ENCODE measurements around the gene BACE1.

BACE1 gene

GRCh38 chr11:117316197-117316961 lies at the start of gene BACE1:
Gene BACE1, minus strand, starts transcription at chr11:117316256. Its CDS starts 461 bp downstream, at chr11:117315795.
- TF ChIP-seq, protein P1, sequence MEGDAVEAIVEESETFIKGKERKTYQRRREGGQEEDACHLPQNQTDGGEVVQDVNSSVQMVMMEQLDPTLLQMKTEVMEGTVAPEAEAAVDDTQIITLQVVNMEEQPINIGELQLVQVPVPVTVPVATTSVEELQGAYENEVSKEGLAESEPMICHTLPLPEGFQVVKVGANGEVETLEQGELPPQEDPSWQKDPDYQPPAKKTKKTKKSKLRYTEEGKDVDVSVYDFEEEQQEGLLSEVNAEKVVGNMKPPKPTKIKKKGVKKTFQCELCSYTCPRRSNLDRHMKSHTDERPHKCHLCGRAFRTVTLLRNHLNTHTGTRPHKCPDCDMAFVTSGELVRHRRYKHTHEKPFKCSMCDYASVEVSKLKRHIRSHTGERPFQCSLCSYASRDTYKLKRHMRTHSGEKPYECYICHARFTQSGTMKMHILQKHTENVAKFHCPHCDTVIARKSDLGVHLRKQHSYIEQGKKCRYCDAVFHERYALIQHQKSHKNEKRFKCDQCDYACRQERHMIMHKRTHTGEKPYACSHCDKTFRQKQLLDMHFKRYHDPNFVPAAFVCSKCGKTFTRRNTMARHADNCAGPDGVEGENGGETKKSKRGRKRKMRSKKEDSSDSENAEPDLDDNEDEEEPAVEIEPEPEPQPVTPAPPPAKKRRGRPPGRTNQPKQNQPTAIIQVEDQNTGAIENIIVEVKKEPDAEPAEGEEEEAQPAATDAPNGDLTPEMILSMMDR (IDR thresholded peaks at IDR 0.05), result peak; percentile 39; the same call in 1 of the 2 replicates

- TF ChIP-seq, protein P1 (IDR thresholded peaks at IDR 0.05), result no peak
Measured at GRCh38 chr11:117361432-117361831, 45.4 kb upstream of the BACE1 start.

DNA sequence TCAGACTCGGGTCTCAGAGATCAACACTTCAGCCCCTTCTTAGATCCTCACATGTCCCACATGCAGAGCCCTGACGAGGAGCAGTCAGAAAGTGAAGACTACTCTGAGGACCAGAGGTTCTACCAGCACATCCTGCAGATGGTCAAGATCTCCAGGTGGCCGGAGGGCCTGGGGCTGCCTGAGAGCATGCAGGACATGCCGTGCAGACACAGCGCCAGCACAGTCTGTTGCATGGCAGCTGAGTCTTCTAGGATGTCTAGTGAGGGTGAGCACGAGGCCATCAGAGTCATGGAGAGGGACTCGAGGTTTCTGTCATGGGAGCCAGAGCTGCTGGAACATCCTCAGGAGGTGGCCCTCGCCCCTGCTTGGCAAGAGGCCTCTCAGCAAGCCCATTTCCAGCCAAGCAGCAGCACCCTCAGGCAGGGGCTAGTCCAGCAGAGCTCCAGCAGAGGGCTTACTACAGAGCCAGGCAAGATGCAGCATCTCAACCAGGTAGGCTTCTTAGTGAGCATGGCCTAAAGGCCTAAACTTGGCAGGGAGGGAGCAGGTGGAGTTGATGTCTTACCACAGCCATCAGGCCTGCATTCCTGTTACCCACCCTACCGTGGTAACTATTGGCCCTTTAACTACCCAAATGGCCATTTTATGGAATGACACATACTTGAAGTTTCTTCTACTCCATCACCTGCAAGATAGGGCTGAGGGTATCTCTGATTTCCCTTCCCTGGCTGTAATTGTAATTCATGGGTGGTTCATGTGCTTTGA lies 40.3 kb upstream of the BACE1 start:
- TF ChIP-seq, protein P1 (IDR thresholded peaks at IDR 0.05), result no peak

- TF ChIP-seq, protein P1 (IDR thresholded peaks at IDR 0.05), result no peak
Measured at GRCh38 chr11:117354550-117354949, 38.5 kb upstream of the BACE1 start.

DNA sequence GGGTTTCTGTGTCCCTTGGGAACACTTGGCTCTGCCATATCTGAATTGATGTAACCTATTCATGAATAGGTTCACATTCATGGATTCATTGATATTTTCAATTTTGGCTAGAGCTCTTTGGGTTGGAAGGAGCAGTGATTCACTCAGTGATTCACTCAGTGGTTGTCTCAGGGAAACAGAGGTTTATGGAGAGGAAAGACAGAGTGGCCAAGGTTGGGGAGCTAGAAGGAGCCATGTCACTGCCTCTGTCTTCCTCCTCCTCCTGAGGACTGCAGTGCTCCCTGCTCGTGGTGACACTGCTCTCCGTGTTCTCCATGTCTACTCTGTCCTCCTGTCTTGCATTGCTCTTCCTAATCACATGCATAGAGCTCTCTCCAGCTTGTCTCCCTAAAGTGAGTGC lies 29.0 kb upstream of the BACE1 start:
- TF ChIP-seq, protein P1 (IDR thresholded peaks at IDR 0.05), result no peak

DNA sequence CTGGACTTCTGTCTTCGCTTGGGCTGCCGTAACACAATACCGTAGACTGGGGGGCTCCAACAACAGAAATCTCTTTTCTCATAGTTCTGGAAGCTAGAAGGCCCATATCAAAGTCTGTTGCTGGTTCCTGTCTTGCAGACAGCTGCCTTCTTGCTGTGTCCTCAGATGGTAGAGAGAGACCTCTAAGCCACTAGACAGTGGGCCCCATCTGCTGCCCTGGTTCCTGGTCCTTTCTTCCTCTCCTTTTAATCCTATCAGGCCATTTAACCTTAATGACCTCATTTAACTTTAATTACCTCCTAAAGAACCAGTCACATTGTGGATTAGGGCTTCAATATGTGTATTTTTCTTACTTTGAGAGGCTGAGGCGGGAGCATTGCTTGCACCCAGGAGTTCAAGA lies 21.0 kb upstream of the BACE1 start:
- TF ChIP-seq, protein P1 (IDR thresholded peaks at IDR 0.05), result no peak

GRCh38 chr11:117335399-117335798 lies 19.3 kb upstream of the BACE1 start:
- TF ChIP-seq, protein P1 (IDR thresholded peaks at IDR 0.05), result no peak
